ENCODE results near the gene RPP40. TPM values are rescaled to one million over a fixed set of nuclear protein-coding genes. Genes with fewer than 3 reads are reported as not detected.

The RPP40 gene
- polyA plus RNA-seq, 3 donors: 1.7 to 11.1 (median 7.4) TPM

DNA sequence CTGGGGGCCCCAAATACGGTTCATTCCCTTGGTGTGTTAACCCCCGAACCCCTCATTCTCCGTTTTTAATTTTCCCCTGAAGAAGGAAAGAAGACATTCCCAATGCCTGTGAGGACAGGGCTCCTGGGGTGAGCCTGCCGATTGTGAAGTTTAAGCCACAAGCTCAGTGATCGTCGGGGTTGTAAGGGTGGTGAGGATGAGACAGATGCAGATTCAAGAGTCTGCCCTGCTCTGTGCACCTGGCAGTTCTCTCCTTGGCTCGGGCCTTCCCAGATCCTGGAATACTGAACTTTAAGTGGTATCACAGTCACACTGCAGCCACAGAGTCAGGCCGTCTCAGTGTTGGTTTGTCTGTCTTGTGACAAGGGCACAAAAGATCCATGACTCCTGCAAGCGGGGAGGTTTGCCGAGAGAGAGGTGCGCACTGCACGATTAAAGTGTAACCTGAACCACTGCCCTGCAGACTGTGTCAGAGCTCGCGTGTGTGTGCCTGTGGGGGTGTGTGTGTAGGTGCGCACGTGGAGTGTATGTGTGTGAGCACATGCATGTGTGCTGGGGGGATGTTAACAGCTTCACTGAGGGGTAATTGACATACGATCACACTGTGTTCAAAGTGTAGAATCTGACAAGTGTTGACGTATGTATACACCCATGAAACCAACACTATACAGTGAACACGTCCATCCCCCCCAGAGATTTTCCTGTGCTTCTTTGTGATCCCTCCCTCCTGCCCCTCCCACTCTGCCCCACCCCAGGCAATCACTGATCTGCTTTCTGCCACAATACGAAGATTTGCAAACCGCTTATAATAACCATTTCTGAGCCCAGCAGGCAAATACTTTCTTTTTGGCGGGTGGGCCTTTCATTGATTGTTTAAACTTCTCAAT lies 38.9 kb downstream of the RPP40 start:
- Mint-ChIP-seq H3K9me3 (peaks cover 0 to 2% (median 0%) of the 10 kb centered on the region in 7 donors), H3K4me1 (no peaks in the 10 kb centered on the region), H3K27ac (no peak overlapping the region), H3K36me3 (no peaks in the 10 kb centered on the region), H3K4me3 (no peak overlapping the region), H3K27me3 (ENCODE audit: low read depth in 3 of 3) (peaks cover 0 to 3% (median 3%) of the 10 kb centered on the region in 3 donors)
- no peak overlapping the region for H3K4me2 ChIP-seq (replicated peaks; ENCODE audit: extremely low read depth, low read length, poor library complexity, severe bottlenecking)
- WGBS (ENCODE audit: insufficient coverage): 86% methylated on average over 15 of the region's 22 CpGs
- no peak overlapping the region for H2AFZ ChIP-seq (ENCODE audit: insufficient read depth, low read depth, low read length, poor library complexity, severe bottlenecking)
- no peaks in the 10 kb centered on the region for H3K4me1 ChIP-seq (ENCODE audit: control insufficient read depth in 1 of 2, insufficient read depth in 2 of 2, low read length in 2 of 2)
- intact Hi-C loops (cut with micrococcal nuclease): no loop called here
- no peak overlapping the region for H3K4me3 ChIP-seq (replicated peaks in 1 of 3; ENCODE audit: low read depth in 2 of 3, low read length in 3 of 3)
- H3K36me3 ChIP-seq (replicated peaks in 1 of 2; ENCODE audit: control insufficient read depth in 1 of 2, insufficient read depth in 2 of 2, low read length in 2 of 2): no peaks in the 10 kb centered on the region
- TF ChIP-seq, protein P1, sequence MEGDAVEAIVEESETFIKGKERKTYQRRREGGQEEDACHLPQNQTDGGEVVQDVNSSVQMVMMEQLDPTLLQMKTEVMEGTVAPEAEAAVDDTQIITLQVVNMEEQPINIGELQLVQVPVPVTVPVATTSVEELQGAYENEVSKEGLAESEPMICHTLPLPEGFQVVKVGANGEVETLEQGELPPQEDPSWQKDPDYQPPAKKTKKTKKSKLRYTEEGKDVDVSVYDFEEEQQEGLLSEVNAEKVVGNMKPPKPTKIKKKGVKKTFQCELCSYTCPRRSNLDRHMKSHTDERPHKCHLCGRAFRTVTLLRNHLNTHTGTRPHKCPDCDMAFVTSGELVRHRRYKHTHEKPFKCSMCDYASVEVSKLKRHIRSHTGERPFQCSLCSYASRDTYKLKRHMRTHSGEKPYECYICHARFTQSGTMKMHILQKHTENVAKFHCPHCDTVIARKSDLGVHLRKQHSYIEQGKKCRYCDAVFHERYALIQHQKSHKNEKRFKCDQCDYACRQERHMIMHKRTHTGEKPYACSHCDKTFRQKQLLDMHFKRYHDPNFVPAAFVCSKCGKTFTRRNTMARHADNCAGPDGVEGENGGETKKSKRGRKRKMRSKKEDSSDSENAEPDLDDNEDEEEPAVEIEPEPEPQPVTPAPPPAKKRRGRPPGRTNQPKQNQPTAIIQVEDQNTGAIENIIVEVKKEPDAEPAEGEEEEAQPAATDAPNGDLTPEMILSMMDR (IDR thresholded peaks at IDR 0.05): no peak
- H4K20me1 ChIP-seq (ENCODE audit: insufficient read depth, low read length): no peaks in the 10 kb centered on the region
- H3K9ac ChIP-seq (ENCODE audit: insufficient read depth, low read length, poor library complexity, severe bottlenecking): no peak overlapping the region
- H3K27me3 ChIP-seq (ENCODE audit: control insufficient read depth in 2 of 2, insufficient read depth in 2 of 2, low read length in 2 of 2): no peaks in the 10 kb centered on the region
- no peaks in the 10 kb centered on the region for H3K9me3 ChIP-seq (replicated peaks in 1 of 2; ENCODE audit: control insufficient read depth in 1 of 2, insufficient read depth in 1 of 2, low read length in 2 of 2)
- H3K27ac ChIP-seq (ENCODE audit: low read depth in 1 of 2, low read length in 2 of 2): no peak overlapping the region
- H3K79me2 ChIP-seq (ENCODE audit: insufficient read depth, low read length): no peaks in the 10 kb centered on the region
- DNase-seq: no peak

DNA sequence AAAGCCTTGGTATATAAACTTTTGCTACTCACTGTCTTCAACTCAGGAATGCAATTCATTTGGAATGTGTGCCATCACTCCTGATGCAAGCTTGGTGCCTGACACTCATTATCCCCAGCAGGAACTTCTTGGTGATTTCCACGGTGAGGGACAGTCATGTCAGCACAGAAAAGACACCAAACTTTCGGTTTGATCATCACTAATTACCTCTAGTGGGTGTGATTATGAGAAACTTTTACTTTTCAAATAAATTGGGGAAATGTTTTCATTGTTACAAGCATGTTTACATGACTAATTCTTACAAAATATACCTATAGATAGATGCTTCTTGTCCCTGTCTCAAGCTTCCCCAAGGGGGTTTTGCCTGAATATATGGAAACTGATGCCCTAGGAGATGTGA lies 40.9 kb downstream of the RPP40 start:
- H3K27me3 Mint-ChIP-seq (ENCODE audit: low read depth in 3 of 3): peaks cover 0 to 3% (median 3%) of the 10 kb centered on the region in 3 donors
- Histone ChIP-seq H3K27me3 (ENCODE audit: control insufficient read depth in 2 of 2, insufficient read depth in 2 of 2, low read length in 2 of 2) (no peaks in the 10 kb centered on the region), H2AFZ (ENCODE audit: insufficient read depth, low read depth, low read length, poor library complexity, severe bottlenecking) (no peak overlapping the region), H3K4me2 (replicated peaks; ENCODE audit: extremely low read depth, low read length, poor library complexity, severe bottlenecking) (no peak overlapping the region), H3K4me3 (replicated peaks in 1 of 3; ENCODE audit: low read depth in 2 of 3, low read length in 3 of 3) (no peak overlapping the region), H3K36me3 (replicated peaks in 1 of 2; ENCODE audit: control insufficient read depth in 1 of 2, insufficient read depth in 2 of 2, low read length in 2 of 2) (no peaks in the 10 kb centered on the region), H3K4me1 (ENCODE audit: control insufficient read depth in 1 of 2, insufficient read depth in 2 of 2, low read length in 2 of 2) (no peaks in the 10 kb centered on the region), H4K20me1 (ENCODE audit: insufficient read depth, low read length) (no peaks in the 10 kb centered on the region), H3K27ac (ENCODE audit: low read depth in 1 of 2, low read length in 2 of 2) (no peak overlapping the region), H3K9me3 (replicated peaks in 1 of 2; ENCODE audit: control insufficient read depth in 1 of 2, insufficient read depth in 1 of 2, low read length in 2 of 2) (no peaks in the 10 kb centered on the region), H3K9ac (ENCODE audit: insufficient read depth, low read length, poor library complexity, severe bottlenecking) (no peak overlapping the region), H3K79me2 (ENCODE audit: insufficient read depth, low read length) (no peaks in the 10 kb centered on the region)
- H3K9me3 Mint-ChIP-seq: peaks cover 0 to 2% (median 0%) of the 10 kb centered on the region in 7 donors
- no peaks in the 10 kb centered on the region for H3K36me3 Mint-ChIP-seq
- WGBS (ENCODE audit: insufficient coverage): no CpG with 5 or more reads among the region's 2 CpGs
- H3K4me3 Mint-ChIP-seq: no peak overlapping the region
- no peaks in the 10 kb centered on the region for H3K4me1 Mint-ChIP-seq
- H3K27ac Mint-ChIP-seq: no peak overlapping the region
- DNase-seq: no peak
- TF ChIP-seq, protein P1 (IDR thresholded peaks at IDR 0.05): no peak
- intact Hi-C loops (cut with micrococcal nuclease): no loop called here
